Activated CD4-positive, alpha-beta T cell treated with anti-CD3 and anti-CD28 coated beads for 48 hours (primary cell): ENCODE data around the gene NSUN6.

Experiments used
- DNase-seq: peaks from one replicate; pipeline ENCODE4 v3.0.0-alpha.2; 2020

The NSUN6 gene

DNA sequence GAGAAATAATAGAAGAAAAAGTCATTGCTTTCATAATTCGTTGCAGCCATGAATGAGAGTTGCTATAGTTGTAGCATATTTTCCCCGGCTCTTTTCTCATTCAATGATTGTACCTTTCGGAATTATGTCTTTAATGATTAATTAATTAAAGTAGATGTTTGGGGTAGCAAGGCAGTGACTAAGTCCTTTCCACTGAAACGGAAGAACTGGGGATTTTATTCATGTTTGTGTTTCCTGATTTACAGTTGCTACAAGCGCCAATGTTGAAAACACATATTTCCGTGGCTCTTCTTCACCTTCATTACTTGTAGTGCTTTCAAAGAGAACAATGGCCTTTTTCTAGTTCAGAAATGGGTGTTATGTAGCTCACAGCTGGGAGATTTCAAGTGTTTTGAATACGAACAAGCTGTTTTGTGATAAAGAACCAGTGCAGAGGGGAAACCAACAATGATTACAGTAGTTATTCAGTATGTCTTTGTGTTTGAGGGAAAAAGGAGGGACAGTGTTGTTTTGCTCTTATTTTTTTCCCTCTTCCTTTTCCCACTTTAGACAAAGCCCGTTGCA lies 153.5 kb downstream of the NSUN6 start:
- no peak for DNase-seq
